ENCODE measurements around the gene MTR.

The MTR gene

GRCh38 chr1:236795035-236795756 lies at the start of gene MTR:
MTR (plus strand) TSS chr1:236795292; CDS start chr1:236795704, 412 bp downstream.
- peak; percentile 100 for DNase-seq (ENCODE audit: low spot score)

- no peak for DNase-seq (ENCODE audit: low spot score)
Measured at GRCh38 chr1:236746785-236747184, 48.3 kb upstream of the MTR start.

GRCh38 chr1:236747311-236747985 lies 47.6 kb upstream of the MTR start:
- no peak for DNase-seq (ENCODE audit: low spot score)

GRCh38 chr1:236748268-236748870 lies 46.7 kb upstream of the MTR start:
- DNase-seq (ENCODE audit: low spot score), result no peak

GRCh38 chr1:236750928-236751327 lies 44.2 kb upstream of the MTR start:
- no peak for DNase-seq (ENCODE audit: low spot score)

GRCh38 chr1:236751385-236751784 lies 43.7 kb upstream of the MTR start:
- no peak for DNase-seq (ENCODE audit: low spot score)

- DNase-seq (ENCODE audit: low spot score), result no peak
Measured at GRCh38 chr1:236751935-236752334, 43.2 kb upstream of the MTR start.

GRCh38 chr1:236753516-236753915 lies 41.6 kb upstream of the MTR start:
- peak; percentile 22 for DNase-seq (ENCODE audit: low spot score)

GRCh38 chr1:236753964-236754363 lies 41.1 kb upstream of the MTR start:
- no peak for DNase-seq (ENCODE audit: low spot score)

- no peak for DNase-seq (ENCODE audit: low spot score)
Measured at GRCh38 chr1:236754525-236755210, 40.4 kb upstream of the MTR start.

GRCh38 chr1:236757640-236758039 lies 37.5 kb upstream of the MTR start:
- DNase-seq (ENCODE audit: low spot score), result no peak

- DNase-seq (ENCODE audit: low spot score), result peak; percentile 55
Measured at GRCh38 chr1:236759252-236759859, 35.7 kb upstream of the MTR start.

- no peak for DNase-seq (ENCODE audit: low spot score)
Measured at GRCh38 chr1:236760480-236760879, 34.6 kb upstream of the MTR start.

GRCh38 chr1:236760986-236761385 lies 34.1 kb upstream of the MTR start:
- no peak for DNase-seq (ENCODE audit: low spot score)

GRCh38 chr1:236761397-236762132 lies 33.5 kb upstream of the MTR start:
- DNase-seq (ENCODE audit: low spot score), result no peak

GRCh38 chr1:236762410-236762809 lies 32.7 kb upstream of the MTR start:
- DNase-seq (ENCODE audit: low spot score), result peak; percentile 15

- no peak for DNase-seq (ENCODE audit: low spot score)
Measured at GRCh38 chr1:236765831-236766230, 29.3 kb upstream of the MTR start.

GRCh38 chr1:236766506-236766905 lies 28.6 kb upstream of the MTR start:
- DNase-seq (ENCODE audit: low spot score), result no peak

- DNase-seq (ENCODE audit: low spot score), result no peak
Measured at GRCh38 chr1:236767276-236767675, 27.8 kb upstream of the MTR start.

GRCh38 chr1:236768601-236769000 lies 26.5 kb upstream of the MTR start:
- no peak for DNase-seq (ENCODE audit: low spot score)

GRCh38 chr1:236773919-236774318 lies 21.2 kb upstream of the MTR start:
- no peak for DNase-seq (ENCODE audit: low spot score)

GRCh38 chr1:236774926-236775325 lies 20.2 kb upstream of the MTR start:
- DNase-seq (ENCODE audit: low spot score), result peak; percentile 54

Measured in GM03348 (cell line).